NCI-H2196 (cell line): Measurements from ENCODE around the gene MSRB2.
"Not testable (repeated sequence)": the region's sequence is repeated elsewhere in the genome, so short reads cannot be mapped to it uniquely, and the experiment has no call there.

Source experiments
- DNase-seq: peaks from one replicate; lab custom pipeline; 2025; ENCODE audit not compliant: unreplicated experiment; lab: John Stamatoyannopoulos, UW

The MSRB2 gene

GRCh38 chr10:23069019-23069815 lies 26.2 kb upstream of the MSRB2 start:
- DNase-seq: no peak

DNA sequence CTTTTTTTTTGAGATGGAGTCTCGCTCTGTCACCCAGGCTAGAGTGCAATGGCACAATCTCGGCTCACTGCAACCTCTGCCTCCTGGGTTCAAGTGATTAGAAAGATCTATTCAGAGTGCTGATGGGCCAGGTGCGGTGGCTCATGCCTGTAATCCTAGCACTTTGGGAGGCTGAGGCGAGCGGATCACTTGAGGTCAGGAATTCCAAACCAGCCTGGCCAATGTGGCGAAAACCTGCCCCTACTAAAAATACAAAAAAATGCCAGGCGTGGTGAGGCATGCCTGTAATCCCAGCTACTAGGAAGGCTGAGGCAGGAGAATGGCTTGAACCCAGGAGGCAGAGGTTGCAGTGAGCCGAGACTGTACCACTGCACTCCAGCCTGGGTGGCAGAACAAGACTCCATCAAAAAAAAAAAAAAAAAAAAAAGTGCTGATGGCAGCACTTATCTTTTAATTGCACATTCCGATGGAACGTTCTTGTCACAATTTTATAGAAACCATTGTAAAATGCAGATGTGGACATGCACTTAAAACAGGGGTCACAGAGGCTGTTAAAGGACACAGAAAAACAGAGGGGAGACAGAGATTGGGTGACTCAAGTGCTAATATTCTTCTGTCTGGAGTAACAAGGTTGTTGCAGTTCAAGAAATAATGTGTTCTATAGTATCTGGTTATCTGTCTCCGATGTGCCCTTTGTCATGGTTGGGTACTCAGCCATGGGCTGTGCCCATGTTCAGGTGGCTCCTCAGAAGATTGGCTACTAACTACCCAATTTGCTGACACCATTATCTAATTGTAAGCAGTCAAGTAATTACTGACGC lies 25.1 kb upstream of the MSRB2 start:
- not testable (repeated sequence) for DNase-seq

- peak; percentile 4 for DNase-seq
Measured at GRCh38 chr10:23070913-23071218, 24.5 kb upstream of the MSRB2 start.

GRCh38 chr10:23072593-23072992 lies 22.8 kb upstream of the MSRB2 start:
- not testable (repeated sequence) for DNase-seq

DNA sequence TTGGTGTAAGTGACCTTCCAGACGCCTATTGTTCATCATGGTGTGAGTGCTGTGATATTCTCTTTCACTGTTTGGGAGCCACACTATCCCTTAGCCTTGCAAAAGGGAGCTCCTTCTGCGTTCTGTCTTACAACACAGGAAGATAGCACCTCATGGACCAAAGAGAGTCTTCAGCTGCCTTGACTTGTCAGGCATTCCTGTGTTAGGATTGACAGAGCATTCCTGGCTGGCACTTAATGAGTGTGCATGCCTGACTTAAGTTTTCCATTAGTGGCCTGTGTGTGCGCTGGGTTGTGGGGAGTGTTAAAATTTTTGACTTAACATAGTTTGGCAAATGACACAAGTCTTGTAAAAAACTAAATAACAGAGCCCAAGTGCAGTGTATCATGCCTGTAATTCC lies 21.9 kb upstream of the MSRB2 start:
- no peak for DNase-seq

GRCh38 chr10:23075672-23076071 lies 19.7 kb upstream of the MSRB2 start:
- no peak for DNase-seq

- DNase-seq: no peak
Measured at GRCh38 chr10:23078114-23078513, 17.3 kb upstream of the MSRB2 start.

GRCh38 chr10:23079700-23080099 lies 15.7 kb upstream of the MSRB2 start:
- DNase-seq: no peak

DNA sequence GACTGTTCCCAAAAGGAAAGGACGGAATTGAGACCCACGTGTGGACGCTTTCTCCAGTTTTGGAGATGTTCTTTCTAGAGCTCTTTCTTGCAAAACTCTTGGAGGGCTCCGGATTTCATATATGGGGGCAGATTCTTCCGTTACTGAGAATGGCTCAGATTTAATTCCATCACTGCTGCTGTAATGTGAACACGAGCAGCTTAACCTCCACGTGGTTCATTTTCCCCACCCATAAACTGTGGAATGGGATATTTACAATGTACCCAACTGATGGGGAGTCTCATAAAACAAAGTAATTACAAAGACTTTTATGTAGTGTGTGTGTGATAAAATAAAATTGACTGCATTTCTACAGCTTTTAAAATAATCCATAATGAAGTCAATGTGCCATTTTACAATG lies 15.1 kb upstream of the MSRB2 start:
- no peak for DNase-seq

DNA sequence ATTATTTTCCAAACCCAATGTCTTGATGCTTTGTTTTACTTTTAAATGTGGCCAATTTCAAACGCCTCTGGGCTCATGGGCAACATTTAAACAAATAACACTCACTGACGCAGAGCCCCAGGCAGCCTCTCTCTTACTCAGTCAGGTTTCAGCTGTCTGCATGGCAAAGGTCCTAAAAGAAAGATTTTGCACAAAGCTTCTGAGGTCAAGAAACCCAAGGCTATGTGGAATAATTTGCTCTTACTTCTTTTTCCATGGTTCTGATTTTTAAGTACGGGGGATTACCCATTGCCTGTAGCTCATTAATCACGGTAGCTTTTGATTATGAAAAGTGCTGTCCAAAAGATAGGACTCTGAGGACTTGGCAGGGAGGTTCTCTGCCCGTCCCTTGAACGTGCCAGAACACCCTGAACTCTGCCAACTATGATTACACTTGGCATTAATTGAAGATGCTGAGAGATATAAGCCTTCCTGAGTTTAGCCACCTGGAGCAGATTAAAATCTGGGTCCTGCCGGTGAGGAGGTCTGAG lies 14.1 kb upstream of the MSRB2 start:
- no peak for DNase-seq

- DNase-seq: no peak
Measured at GRCh38 chr10:23081891-23082290, 13.5 kb upstream of the MSRB2 start.

- DNase-seq: no peak
Measured at GRCh38 chr10:23088609-23089008, 6.8 kb upstream of the MSRB2 start.

GRCh38 chr10:23094786-23095403 lies 484 bp upstream of the MSRB2 start:
- DNase-seq: no peak

GRCh38 chr10:23095966-23096801 lies 805 bp downstream of the MSRB2 start:
- DNase-seq: no peak

GRCh38 chr10:23096802-23097549 lies 1.6 kb downstream of the MSRB2 start:
- DNase-seq: peak; percentile 49

DNA sequence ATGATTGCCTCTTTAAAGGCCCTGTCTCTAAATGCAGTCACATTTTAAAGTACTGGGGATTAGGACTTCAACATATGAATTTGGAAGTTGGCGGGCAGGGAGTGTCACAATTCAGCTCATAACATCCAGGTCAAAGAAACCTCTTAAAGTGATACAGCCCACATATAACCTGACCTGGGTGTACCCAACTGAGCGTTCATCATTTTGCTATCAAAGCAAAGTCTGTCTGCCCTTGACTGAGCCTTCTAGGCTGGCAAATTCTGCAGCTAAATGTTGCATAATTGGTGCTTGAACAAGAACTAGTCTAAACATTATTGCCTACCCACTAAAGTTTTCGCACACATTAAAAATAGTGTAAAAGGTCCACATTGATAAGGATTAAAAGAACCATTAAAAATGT lies 3.7 kb downstream of the MSRB2 start:
- DNase-seq: no peak

GRCh38 chr10:23099816-23100215 lies 4.4 kb downstream of the MSRB2 start:
- DNase-seq: no peak

GRCh38 chr10:23100331-23101030 lies 5.1 kb downstream of the MSRB2 start:
- DNase-seq: no peak

DNA sequence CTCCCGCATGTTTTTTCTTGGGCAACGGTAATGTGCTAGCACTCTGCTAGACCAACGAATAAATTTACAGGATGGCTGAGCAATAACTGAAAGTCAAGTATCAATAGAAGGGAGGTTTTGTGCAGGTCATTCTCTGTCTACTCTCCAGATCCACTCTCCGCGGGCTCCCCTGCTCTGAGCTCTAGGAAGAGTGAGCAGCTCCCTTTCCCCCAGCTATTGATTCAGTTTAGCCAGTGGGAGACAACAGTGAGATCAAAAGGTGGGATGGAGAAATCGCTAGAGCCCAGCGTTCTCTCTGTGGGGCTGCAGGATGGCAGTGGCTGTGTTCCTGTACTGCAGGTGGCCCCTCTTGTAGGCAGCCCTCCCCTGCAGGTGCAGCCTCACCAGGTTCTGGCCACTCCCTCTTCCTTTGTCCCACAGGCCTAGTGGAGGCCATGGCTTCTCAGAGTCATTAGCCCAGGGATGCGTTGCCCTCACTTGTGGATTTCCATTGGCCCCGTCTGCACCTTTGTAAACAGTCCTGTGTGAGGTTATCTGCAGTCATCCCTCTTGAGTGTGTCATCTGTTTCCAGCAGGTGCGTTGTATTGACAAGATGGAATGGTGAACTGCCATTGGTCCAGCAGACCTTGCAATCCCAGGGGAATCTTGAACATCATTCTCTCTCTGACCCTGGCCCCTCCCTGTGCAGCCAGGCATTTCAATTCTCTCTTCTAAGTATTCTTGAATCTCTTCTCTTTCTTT lies 11.1 kb downstream of the MSRB2 start:
- peak; percentile 22 for DNase-seq
